Hypothalamus (tissue), 51 donors: ENCODE data around the gene KSR2.

Experiments used
- DNase-seq, 51 donors: peaks; one replicate each; lab custom pipeline; 2025; lab: John Stamatoyannopoulos, UW

KSR2 gene

DNA sequence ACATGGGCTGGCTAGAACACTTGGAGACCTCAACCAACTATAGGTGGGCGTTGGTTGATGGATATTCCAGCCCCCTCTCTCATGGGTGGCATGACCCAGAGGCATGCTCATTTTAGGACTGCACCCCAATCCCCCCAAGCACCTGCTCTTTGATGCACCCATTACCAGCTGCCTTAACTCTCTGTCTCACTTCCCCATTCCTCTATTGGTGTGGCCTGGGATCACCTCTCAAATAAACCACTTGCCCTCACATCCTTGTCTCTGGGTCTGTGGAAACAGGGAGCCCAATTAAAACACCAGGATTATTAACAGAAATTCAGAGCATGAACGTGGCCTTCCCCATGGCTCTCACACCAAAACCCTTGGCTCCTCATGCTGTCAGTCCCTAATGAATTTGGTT is 405.1 kb downstream of the KSR2 start:
- no peak for DNase-seq

DNA sequence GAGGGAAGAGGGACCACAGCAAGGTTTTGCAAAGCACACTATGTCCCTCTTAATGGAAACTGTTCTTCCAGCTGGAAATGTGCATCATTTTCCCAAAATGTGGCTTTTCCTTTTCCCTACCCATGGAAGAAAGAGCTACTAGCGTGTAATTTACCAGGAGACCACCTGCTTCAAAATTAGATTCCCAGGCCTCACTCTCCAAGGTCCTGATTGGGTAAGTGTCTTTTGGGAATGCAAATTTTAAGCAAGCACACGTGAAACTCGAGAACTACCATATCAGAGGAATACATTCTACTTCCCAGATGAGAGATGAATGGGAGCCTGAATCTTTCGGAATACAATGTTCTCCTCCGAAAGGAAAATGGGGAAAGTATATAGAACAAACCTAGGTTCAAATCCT is 405.8 kb downstream of the KSR2 start:
- no peak for DNase-seq

GRCh38 chr12:117561990-117562389 is 406.8 kb downstream of the KSR2 start:
- DNase-seq: no peak

- no peak for DNase-seq
Observed at GRCh38 chr12:117559978-117560377, 408.8 kb downstream of the KSR2 start.

GRCh38 chr12:117555889-117556288 is 412.9 kb downstream of the KSR2 start:
- no peak for DNase-seq

GRCh38 chr12:117552971-117553370 is 415.8 kb downstream of the KSR2 start:
- DNase-seq: no peak

DNA sequence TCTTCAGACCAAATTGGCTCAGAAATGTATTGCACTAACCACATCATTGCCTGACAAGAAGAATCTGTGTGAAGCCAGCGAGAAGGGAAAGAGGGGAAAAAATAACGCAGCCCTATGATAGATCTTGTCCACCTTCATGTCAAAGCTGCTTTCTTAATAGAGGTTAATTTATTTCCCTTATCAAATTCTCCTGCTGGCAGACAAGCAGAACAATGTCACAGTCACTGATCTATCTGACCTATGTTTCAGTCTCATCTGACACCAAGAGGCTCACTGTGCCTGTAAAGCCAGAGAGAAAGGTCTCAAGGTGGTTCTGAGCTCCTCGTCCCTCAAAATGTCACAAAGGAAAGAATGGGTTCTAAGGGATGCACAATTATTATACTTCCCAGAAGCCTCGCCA is 417.1 kb downstream of the KSR2 start:
- no peak for DNase-seq

GRCh38 chr12:117547209-117547608 is 421.6 kb downstream of the KSR2 start:
- no peak for DNase-seq

DNA sequence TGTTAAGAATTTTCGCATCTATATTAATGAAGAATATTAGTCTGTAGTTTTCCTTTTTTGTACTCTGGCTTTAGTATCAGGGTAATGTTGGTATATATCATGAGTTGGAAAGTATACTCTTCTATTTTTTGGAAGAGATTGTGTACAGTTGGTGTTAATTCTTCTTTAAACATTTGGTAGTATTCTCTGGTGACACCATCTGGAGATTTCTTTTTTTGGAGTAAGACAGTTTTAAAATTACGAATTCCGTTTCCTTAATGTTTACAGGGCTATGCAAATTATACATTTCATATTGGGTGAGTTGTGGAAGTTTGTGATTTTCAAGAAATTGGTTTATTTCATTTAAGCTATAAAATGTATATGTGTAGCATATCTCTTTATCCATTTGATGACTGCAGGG is 423.6 kb downstream of the KSR2 start:
- DNase-seq: no peak

GRCh38 chr12:117540011-117540410 is 428.8 kb downstream of the KSR2 start:
- DNase-seq: no peak

GRCh38 chr12:117538926-117539325 is 429.9 kb downstream of the KSR2 start:
- DNase-seq: no peak

DNA sequence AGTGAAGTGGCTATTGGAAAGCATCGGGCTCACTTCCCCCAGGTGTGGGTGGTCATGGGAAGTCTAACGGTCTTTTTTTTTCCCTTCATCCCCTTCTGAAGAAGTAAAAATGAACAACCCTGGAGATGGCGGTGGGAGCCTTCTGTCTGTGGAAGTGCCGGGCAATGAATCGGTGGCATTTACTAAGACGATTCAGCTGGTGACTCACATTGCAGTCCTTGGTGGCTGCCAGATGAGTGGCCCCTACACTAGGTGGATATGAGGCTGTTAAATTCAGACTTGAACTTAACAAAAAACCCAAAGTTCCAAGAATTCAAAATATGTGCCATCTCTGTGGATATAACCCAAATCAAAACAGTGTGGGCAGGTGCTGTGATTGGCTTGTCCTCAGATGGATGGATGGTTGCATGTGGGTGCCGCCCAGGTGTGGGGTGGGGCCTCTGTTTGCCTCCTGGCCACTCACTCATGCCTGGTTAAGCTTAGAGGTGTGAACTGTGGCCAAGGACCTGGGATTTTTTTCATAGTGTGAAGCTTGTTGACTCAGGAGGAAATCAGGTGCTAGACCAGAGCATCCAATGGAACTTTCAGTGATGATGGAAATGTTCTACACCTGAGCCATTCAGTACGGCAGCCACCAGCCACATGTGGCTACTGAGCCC is 430.6 kb downstream of the KSR2 start:
- DNase-seq: peak in 1 of 51 donors; percentile 11

DNA sequence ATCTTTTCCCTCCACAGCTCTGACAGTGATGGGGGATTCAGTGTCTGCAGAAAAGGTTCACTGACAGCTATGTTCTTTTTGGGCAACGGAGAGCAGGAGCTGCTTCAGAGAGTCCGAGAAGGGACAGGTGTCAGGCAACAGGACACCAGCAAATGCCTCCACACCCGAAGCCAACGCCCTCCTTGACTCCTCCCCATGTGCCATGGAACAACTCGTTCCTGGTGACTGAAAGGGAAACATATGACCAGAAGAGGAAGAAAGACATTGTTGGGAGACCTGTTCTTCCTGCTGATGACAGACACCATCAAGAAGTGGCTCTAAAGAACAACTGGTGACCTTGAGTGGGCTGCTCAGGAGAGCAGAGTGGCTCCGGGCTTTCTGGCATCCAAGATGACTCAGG is 435.1 kb downstream of the KSR2 start:
- no peak for DNase-seq

DNA sequence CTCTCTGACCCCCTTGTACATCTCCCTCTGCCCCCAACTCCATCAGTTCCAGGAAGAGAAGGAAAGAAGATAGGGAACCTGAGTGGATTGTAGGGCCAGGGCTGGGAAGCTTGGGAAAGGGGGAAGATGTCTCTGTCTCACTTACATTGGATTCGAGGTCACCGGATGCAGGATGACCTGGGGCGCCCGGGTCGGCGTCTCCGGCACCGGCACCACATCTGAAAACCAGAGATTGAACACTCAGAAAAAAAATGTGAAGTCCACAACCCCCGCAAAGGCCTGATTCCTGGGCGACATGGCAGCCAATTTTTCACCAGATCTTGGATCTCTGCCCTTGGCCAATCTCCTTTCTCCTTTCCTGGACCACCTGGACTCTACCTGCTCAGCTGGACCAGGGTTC is 438.0 kb downstream of the KSR2 start:
- DNase-seq: no peak

GRCh38 chr12:117528538-117528937 is 440.3 kb downstream of the KSR2 start:
- DNase-seq: no peak

DNA sequence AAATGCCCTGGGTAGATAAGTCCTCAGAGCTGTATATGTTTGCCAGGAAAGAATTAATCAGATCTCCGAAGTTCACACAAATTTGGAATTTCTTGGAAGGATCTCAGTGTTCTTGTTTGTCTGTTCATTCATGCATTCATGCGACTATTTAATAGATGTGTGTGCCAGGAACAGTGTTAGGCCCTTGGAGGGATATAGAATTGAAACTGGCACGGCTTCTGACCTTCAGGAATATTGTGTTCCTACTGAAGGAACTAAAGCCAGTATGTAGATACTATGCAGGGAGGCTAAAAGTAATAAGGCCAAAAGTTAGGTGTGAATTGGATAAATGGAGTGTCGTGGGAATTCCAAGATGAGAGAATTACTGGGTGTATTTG is 441.3 kb downstream of the KSR2 start:
- DNase-seq: no peak

DNA sequence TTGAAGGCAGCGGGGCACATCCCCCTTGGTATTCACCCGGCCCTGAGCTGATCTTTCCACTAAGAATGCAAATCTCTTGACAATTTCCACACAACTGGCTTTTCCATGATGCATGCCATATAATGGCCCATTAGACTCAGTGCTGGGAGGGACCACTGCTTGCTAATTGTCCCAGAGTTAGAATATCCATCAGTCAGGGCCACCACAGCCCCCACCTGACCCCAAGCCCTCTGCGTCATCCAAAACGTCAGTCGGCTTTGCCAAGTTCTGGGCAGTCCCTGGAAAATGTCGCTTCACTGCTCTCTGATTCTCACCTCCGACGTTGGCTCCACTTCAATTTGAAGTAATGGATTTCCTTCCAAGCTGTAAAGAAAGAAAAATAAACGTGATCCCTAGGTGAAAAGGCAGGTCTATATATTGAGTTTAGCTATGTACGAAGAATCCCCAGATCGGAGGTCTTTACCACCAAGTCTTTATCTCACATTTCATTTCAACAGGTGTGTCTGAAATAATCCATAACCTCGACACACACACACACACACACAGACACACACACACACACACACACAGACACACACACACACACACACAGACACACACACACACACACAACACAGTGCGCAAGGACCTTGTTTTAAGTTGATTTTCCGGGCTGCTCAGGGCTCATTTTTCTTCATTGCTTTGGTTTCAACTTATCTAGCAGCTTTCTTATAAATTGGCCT is 441.9 kb downstream of the KSR2 start:
- DNase-seq: no peak

- no peak for DNase-seq
Observed at GRCh38 chr12:117525766-117526165, 443.0 kb downstream of the KSR2 start.

GRCh38 chr12:117524806-117525205 is 444.0 kb downstream of the KSR2 start:
- DNase-seq: no peak

GRCh38 chr12:117523971-117524370 is 444.8 kb downstream of the KSR2 start:
- DNase-seq: no peak

- no peak for DNase-seq
Observed at GRCh38 chr12:117522559-117522958, 446.2 kb downstream of the KSR2 start.

GRCh38 chr12:117521867-117522266 is 446.9 kb downstream of the KSR2 start:
- no peak for DNase-seq

GRCh38 chr12:117521346-117521745 is 447.4 kb downstream of the KSR2 start:
- DNase-seq: no peak
